Mesenchymal stem cell (in vitro differentiated cells and primary cell): ENCODE data around the gene RNF138.

Experiments
- DNase-seq: peaks from one replicate; pipeline ENCODE4 v3.0.0-alpha.2; 2013
- H2AFZ ChIP-seq: one replicate; pipeline ENCODE4 v1.6.1; 2013; ENCODE audit warnings: low read depth, mild to moderate bottlenecking, control low read depth, inconsistent platforms, low read length, moderate library complexity
- H2AK5ac ChIP-seq: 2 replicates; pipeline ENCODE4 v1.6.1; 2013; ENCODE audit warnings: low read length, moderate library complexity, mild to moderate bottlenecking, inconsistent platforms; ENCODE audit not compliant: severe bottlenecking
- H2BK120ac ChIP-seq: one replicate; pipeline ENCODE4 v1.6.1; 2013; ENCODE audit warnings: low read depth, mild to moderate bottlenecking, inconsistent platforms, low read length, moderate library complexity
- H2BK12ac ChIP-seq, 2 experiments: one replicate each; pipeline ENCODE4 v1.6.1; 2013; ENCODE audit warnings: inconsistent platforms in 2 of 2, low read length in 2 of 2, mild to moderate bottlenecking in 2 of 2, moderate library complexity in 2 of 2, control low read depth in 1 of 2
- H2BK15ac ChIP-seq: one replicate; pipeline ENCODE4 v1.6.1; 2013; ENCODE audit warnings: mild to moderate bottlenecking, low read depth, inconsistent platforms; ENCODE audit not compliant: poor library complexity, severe bottlenecking
- H2BK5ac ChIP-seq: 2 replicates; pipeline ENCODE4 v1.6.1; 2013; ENCODE audit warnings: low read depth, mild to moderate bottlenecking, low read length, control low read depth, inconsistent platforms; ENCODE audit not compliant: poor library complexity, severe bottlenecking
- H3K14ac ChIP-seq, 2 experiments: one replicate each; pipeline ENCODE4 v1.6.1; 2013; ENCODE audit warnings: inconsistent platforms in 2 of 2, low read length in 2 of 2, control low read depth in 1 of 2, mild to moderate bottlenecking in 1 of 2, moderate library complexity in 1 of 2
- H3K18ac ChIP-seq, 2 experiments: one replicate each; pipeline ENCODE4 v1.6.1; 2013; ENCODE audit warnings: inconsistent platforms in 2 of 2, low read length in 2 of 2, control low read depth in 1 of 2, low read depth in 1 of 2, mild to moderate bottlenecking in 1 of 2
- H3K23ac ChIP-seq, 2 experiments: one replicate each; pipeline ENCODE4 v1.6.1; 2013; ENCODE audit warnings: inconsistent platforms in 2 of 2, low read length in 2 of 2, mild to moderate bottlenecking in 2 of 2, moderate library complexity in 2 of 2, control low read depth in 1 of 2
- H3K27ac ChIP-seq: 2 replicates; pipeline ENCODE4 v1.5.1; 2013; ENCODE audit warnings: mild to moderate bottlenecking, moderate library complexity, low read length, control low read depth, inconsistent platforms; ENCODE audit not compliant: poor library complexity, severe bottlenecking
- H3K27me3 ChIP-seq, 2 experiments: 2 replicates each; pipeline versions ENCODE4 v1.6.1 to v1.7.0; 2013; ENCODE audit warnings: low read length in 2 of 2, mild to moderate bottlenecking in 2 of 2, moderate library complexity in 2 of 2, control low read depth in 1 of 2, inconsistent platforms in 1 of 2; ENCODE audit not compliant: control insufficient read depth in 1 of 2, insufficient read depth in 1 of 2
- H3K36me3 ChIP-seq, 2 experiments: 2 replicates each; pipeline versions ENCODE4 v1.6.1 to v1.7.0; 2013; ENCODE audit warnings: low read length in 2 of 2, control low read depth in 1 of 2, inconsistent platforms in 1 of 2, low read depth in 1 of 2, mild to moderate bottlenecking in 1 of 2; ENCODE audit not compliant: insufficient read depth in 2 of 2, control insufficient read depth in 1 of 2
- H3K4ac ChIP-seq, 2 experiments: one replicate each; pipeline ENCODE4 v1.6.1; 2013; ENCODE audit warnings: inconsistent platforms in 2 of 2, low read length in 2 of 2, mild to moderate bottlenecking in 2 of 2, moderate library complexity in 2 of 2, control low read depth in 1 of 2, low read depth in 1 of 2
- H3K4me1 ChIP-seq: 2 replicates; pipeline ENCODE4 v1.6.1; 2013; ENCODE audit warnings: low read depth, low read length, control low read depth; ENCODE audit not compliant: control insufficient read depth, insufficient read depth
- H3K4me2 ChIP-seq: 2 replicates; pipeline ENCODE4 v1.6.1; 2013; ENCODE audit warnings: low read length, mild to moderate bottlenecking, inconsistent platforms; ENCODE audit not compliant: poor library complexity, severe bottlenecking
- H3K4me3 ChIP-seq, 2 experiments: 2 replicates each; pipeline versions ENCODE4 v1.5.1 to v1.7.0; 2013; ENCODE audit warnings: low read length in 2 of 2, mild to moderate bottlenecking in 2 of 2, control low read depth in 1 of 2, low read depth in 1 of 2; ENCODE audit not compliant: insufficient read depth in 1 of 2
- H3K79me1 ChIP-seq: replicated peaks from 2 replicates; pipeline ENCODE4 v1.6.1; 2013; ENCODE audit warnings: mild to moderate bottlenecking, control low read depth, low read length, inconsistent platforms; ENCODE audit not compliant: poor library complexity, severe bottlenecking
- H3K9ac ChIP-seq: 2 replicates; pipeline ENCODE4 v1.7.0; 2013; ENCODE audit warnings: mild to moderate bottlenecking, low read length, moderate library complexity
- H3K9me3 ChIP-seq: 2 replicates; pipeline ENCODE4 v1.7.0; 2013; ENCODE audit warnings: mild to moderate bottlenecking, low read length; ENCODE audit not compliant: control insufficient read depth
- H4K8ac ChIP-seq: one replicate; pipeline ENCODE4 v1.6.1; 2013; ENCODE audit warnings: inconsistent platforms, mild to moderate bottlenecking, low read length, moderate library complexity
- H4K91ac ChIP-seq: one replicate; pipeline ENCODE4 v1.6.1; 2013; ENCODE audit warnings: mild to moderate bottlenecking, low read length, inconsistent platforms
- WGBS: methylation state at CpG from one replicate; pipeline ENCODE4 v1.1.7; 2013; ENCODE audit warnings: mixed read lengths; 5-methylcytosine and 5-hydroxymethylcytosine counted together

RNF138 gene

GRCh38 chr18:32110005-32110404, 18.3 kb downstream of the RNF138 start:
- no peak for DNase-seq
- WGBS, result no CpG with 5 or more reads among the region's 3 CpGs
- H4K91ac ChIP-seq, result no peak overlapping the region
- no peak overlapping the region for H3K23ac ChIP-seq
- H2AFZ ChIP-seq, result no peak overlapping the region
- peaks cover 2% of the 10 kb centered on the region for H3K79me1 ChIP-seq
- no peak overlapping the region for H3K4ac ChIP-seq
- no peak overlapping the region for H3K4me2 ChIP-seq
- H2BK5ac ChIP-seq, result no peak overlapping the region
- no peaks in the 10 kb centered on the region for H3K9me3 ChIP-seq
- H2AK5ac ChIP-seq, result no peak overlapping the region
- H3K14ac ChIP-seq, result no peak overlapping the region
- no peak overlapping the region for H2BK12ac ChIP-seq
- no peak overlapping the region for H4K8ac ChIP-seq
- H3K4me3 ChIP-seq, result no peak overlapping the region
- no peak overlapping the region for H2BK120ac ChIP-seq
- H2BK15ac ChIP-seq, result no peak overlapping the region
- H3K27ac ChIP-seq, result no peak overlapping the region
- H3K36me3 ChIP-seq, result peaks cover 2 to 23% of the 10 kb centered on the region in 2 experiments
- H3K18ac ChIP-seq, result no peak overlapping the region
- H3K9ac ChIP-seq, result no peak overlapping the region
- no peaks in the 10 kb centered on the region for H3K27me3 ChIP-seq
- H3K4me1 ChIP-seq, result peaks cover 5% of the 10 kb centered on the region

GRCh38 chr18:32111706-32112105, 20.0 kb downstream of the RNF138 start:
- Histone ChIP-seq H4K91ac (no peak overlapping the region), H3K4me3 (no peak overlapping the region), H3K4me1 (peaks cover 7% of the 10 kb centered on the region), H3K4ac (no peak overlapping the region), H2AK5ac (no peak overlapping the region), H3K4me2 (no peak overlapping the region), H3K79me1 (peaks cover 7% of the 10 kb centered on the region), H2BK120ac (no peak overlapping the region), H2BK5ac (no peak overlapping the region), H3K23ac (no peak overlapping the region), H2BK15ac (no peak overlapping the region), H3K14ac (no peak overlapping the region), H2AFZ (no peak overlapping the region), H2BK12ac (no peak overlapping the region), H3K18ac (no peak overlapping the region), H4K8ac (no peak overlapping the region), H3K36me3 (peaks cover 0 to 30% of the 10 kb centered on the region in 2 experiments), H3K27me3 (no peaks in the 10 kb centered on the region), H3K9ac (no peak overlapping the region), H3K9me3 (no peaks in the 10 kb centered on the region), H3K27ac (no peak overlapping the region)
- no peak for DNase-seq
- 95% methylated on average over 3 of the region's 3 CpGs for WGBS

- Histone ChIP-seq H2AFZ (no peak overlapping the region), H3K4me1 (peaks cover 7% of the 10 kb centered on the region), H3K18ac (no peak overlapping the region), H2BK120ac (no peak overlapping the region), H2BK12ac (no peak overlapping the region), H4K91ac (no peak overlapping the region), H3K27ac (peak overlapping the region; percentile 59), H3K27me3 (no peaks in the 10 kb centered on the region), H2AK5ac (no peak overlapping the region), H3K4me3 (no peak overlapping the region), H3K4ac (no peak overlapping the region), H3K36me3 (peaks cover 0 to 38% of the 10 kb centered on the region in 2 experiments), H3K9ac (no peak overlapping the region), H3K79me1 (peaks cover 7% of the 10 kb centered on the region), H3K23ac (no peak overlapping the region), H2BK15ac (no peak overlapping the region), H3K4me2 (no peak overlapping the region), H3K14ac (no peak overlapping the region), H3K9me3 (no peaks in the 10 kb centered on the region), H4K8ac (no peak overlapping the region), H2BK5ac (no peak overlapping the region)
- WGBS, result 100% methylated on average over 4 of the region's 4 CpGs
- no peak for DNase-seq
Measured at GRCh38 chr18:32112826-32113225, 21.2 kb downstream of the RNF138 start.

- Histone ChIP-seq H3K79me1 (peaks cover 10% of the 10 kb centered on the region), H3K27me3 (no peaks in the 10 kb centered on the region)
- WGBS, result 97% methylated on average over 2 of the region's 4 CpGs
Measured at GRCh38 chr18:32114293-32114942, 22.7 kb downstream of the RNF138 start.

More at GRCh38 chr18:32114293-32114942, 22.7 kb downstream of the RNF138 start:
- Histone ChIP-seq H3K23ac (no peak overlapping the region), H2BK5ac (no peak overlapping the region), H2BK120ac (no peak overlapping the region), H3K4me2 (no peak overlapping the region), H3K4me3 (no peak overlapping the region), H3K9me3 (no peaks in the 10 kb centered on the region), H2BK12ac (no peak overlapping the region), H2AK5ac (no peak overlapping the region), H2AFZ (no peak overlapping the region), H3K14ac (no peak overlapping the region), H2BK15ac (no peak overlapping the region), H4K8ac (no peak overlapping the region), H3K36me3 (peaks cover 0 to 41% of the 10 kb centered on the region in 2 experiments), H3K27ac (peak overlapping the region; percentile 49), H3K4ac (no peak overlapping the region), H3K4me1 (peaks cover 9% of the 10 kb centered on the region), H3K18ac (no peak overlapping the region), H3K9ac (no peak overlapping the region), H4K91ac (no peak overlapping the region)
- no peak for DNase-seq
